HCT116 (cell line): Measurements from ENCODE around the gene DERL2. TPM values are rescaled to one million over a fixed set of nuclear protein-coding genes. Genes with fewer than 3 reads are reported as not detected.

Source experiments
- ATAC-seq: fragments of 200-7000 bp; cut with Tn5 transposase; 2 replicates; pipeline ENCODE4 v1.9.1; 2020; ENCODE audit warnings: mild to moderate bottlenecking, moderate library complexity
- BruUV-seq: library from RNA; stranded (reverse); fragments of 400-500 nt; replicated peaks from 2 replicates; lab custom pipeline; 2021; lab: Mats Ljungman, UMichigan
- CTCF ChIA-PET: fragments of 300-600 bp; sonication (Branson Sonifier 250); formaldehyde crosslinking; loops from one replicate; lab custom pipeline; 2021; ENCODE audit warnings: antibody characterized with exemption; lab: Charles Lee
- POLR2A ChIA-PET: fragments of 300-600, 350-600 bp; sonication (Branson Sonifier 250); formaldehyde crosslinking; loops from one replicate; lab custom pipeline; 2021; ENCODE audit warnings: antibody characterized with exemption; lab: Charles Lee
- RAD21 ChIA-PET, 2 experiments: fragments of 300-600 bp; sonication (Branson Sonifier 250); formaldehyde crosslinking; loops; one replicate each; lab custom pipeline; 2023; ENCODE audit warnings: low total read pairs in 2 of 2; ENCODE audit not compliant: uncharacterized antibody in 2 of 2, unreplicated experiment in 2 of 2, low non-redundant PET in 1 of 2; lab: Charles Lee
- DNase-seq: peaks from one replicate; pipeline ENCODE4 v3.0.0-alpha.2; 2010; ENCODE audit warnings: low read depth, low spot score
- H2AFZ ChIP-seq: fragments of 200-600 bp; shearing (Covaris generic), sonication (generic); 2 replicates; pipeline ENCODE4 v1.6.1; 2017; ENCODE audit warnings: low read depth, mixed run types, mixed read lengths, antibody characterized with exemption, low read length; ENCODE audit not compliant: poor library complexity, severe bottlenecking
- H3K27ac ChIP-seq: 2 replicates; pipeline ENCODE4 v1.5.1; 2012; ENCODE audit warnings: low read depth, low read length
- H3K27me3 ChIP-seq: fragments of 200-600 bp; sonication (generic); 2 replicates; pipeline ENCODE4 v1.6.1; 2016; ENCODE audit warnings: mixed run types, low read length, mixed read lengths; ENCODE audit not compliant: insufficient read depth
- H3K36me3 ChIP-seq, 2 experiments: fragments of 200-500 bp in 1 of 2; fragments of 200-600 bp in 1 of 2; sonication (Bioruptor generic) in 1 of 2; sonication (generic) in 1 of 2; 2 replicates each; pipeline versions ENCODE4 v1.5.1 to v1.6.1; 2014 to 2016; ENCODE audit warnings: low read length in 2 of 2, inconsistent platforms in 1 of 2, mixed read lengths in 1 of 2, mixed run types in 1 of 2; ENCODE audit not compliant: insufficient read depth in 2 of 2, control insufficient read depth in 1 of 2
- H3K4me1 ChIP-seq, 2 experiments: fragments of 200-600 bp in 1 of 2; sonication (generic) in 1 of 2; 2 replicates each; pipeline versions ENCODE4 v1.5.1 to v1.6.1; 2012 to 2017; ENCODE audit warnings: low read length in 2 of 2, inconsistent platforms in 1 of 2, mild to moderate bottlenecking in 1 of 2, mixed read lengths in 1 of 2, mixed run types in 1 of 2, moderate library complexity in 1 of 2; ENCODE audit not compliant: insufficient read depth in 2 of 2, control insufficient read depth in 1 of 2
- H3K4me2 ChIP-seq: fragments of 200-600 bp; sonication (generic); 2 replicates; pipeline ENCODE4 v1.6.1; 2017; ENCODE audit warnings: mixed run types, low read length, mixed read lengths
- H3K4me3 ChIP-seq, 2 experiments: fragments of 200-600 bp in 1 of 2; sonication (generic) in 1 of 2; replicated peaks in 1 of 2; 2 replicates each; pipeline ENCODE4 v1.5.1; 2011 to 2016; ENCODE audit warnings: low read length in 2 of 2, control low read depth in 1 of 2, low read depth in 1 of 2, mild to moderate bottlenecking in 1 of 2, mixed read lengths in 1 of 2, mixed run types in 1 of 2
- H3K79me2 ChIP-seq: fragments of 200-600 bp; sonication (generic); 2 replicates; pipeline ENCODE4 v1.6.1; 2017; ENCODE audit warnings: mild to moderate bottlenecking, mixed run types, low read length, moderate library complexity, mixed read lengths; ENCODE audit not compliant: insufficient read depth
- H3K9ac ChIP-seq: fragments of 200-600 bp; sonication (generic); 2 replicates; pipeline ENCODE4 v1.6.1; 2016; ENCODE audit warnings: low read length, mixed read lengths
- H3K9me2 ChIP-seq: fragments of 200-600 bp; sonication (generic), shearing (Covaris generic); 2 replicates; pipeline ENCODE4 v1.6.1; 2017; ENCODE audit warnings: mixed run types, mild to moderate bottlenecking, moderate library complexity; ENCODE audit not compliant: insufficient read depth
- H3K9me3 ChIP-seq, 2 experiments: fragments of 200-500 bp in 1 of 2; fragments of 200-600 bp in 1 of 2; sonication (Bioruptor generic) in 1 of 2; sonication (generic) in 1 of 2; 2 replicates each; pipeline ENCODE4 v1.6.1; 2014 to 2017; ENCODE audit warnings: low read length in 2 of 2, mixed read lengths in 2 of 2, inconsistent platforms in 1 of 2, low read depth in 1 of 2, mild to moderate bottlenecking in 1 of 2, mixed run types in 1 of 2, moderate library complexity in 1 of 2; ENCODE audit not compliant: control insufficient read depth in 1 of 2, insufficient read depth in 1 of 2
- H4K20me1 ChIP-seq: fragments of 200-600 bp; sonication (generic), shearing (Covaris generic); 2 replicates; pipeline ENCODE4 v1.6.1; 2017; ENCODE audit warnings: mixed run types, mild to moderate bottlenecking, moderate library complexity; ENCODE audit not compliant: insufficient read depth
- CBX3 ChIP-seq: IDR thresholded peaks from 2 replicates; pipeline ENCODE4 v1.6.1; 2012; ENCODE audit warnings: low read depth
- EZH2 ChIP-seq: fragments of 200-600 bp; sonication (generic); IDR thresholded peaks from 2 replicates; pipeline ENCODE4 v1.6.1; 2017; ENCODE audit warnings: antibody characterized with exemption, mixed run types
- POLR2A ChIP-seq: IDR thresholded peaks from 2 replicates; pipeline ENCODE4 v1.7.0; 2011; ENCODE audit warnings: borderline replicate concordance; ENCODE audit not compliant: insufficient read depth, insufficient read length; ENCODE audit errors: extremely low read depth
- POLR2AphosphoS5 ChIP-seq: IDR thresholded peaks from 2 replicates; pipeline ENCODE4 v1.6.1; 2011; ENCODE audit warnings: mild to moderate bottlenecking, low read depth, low read length, moderate library complexity
- RAD21 ChIP-seq: IDR thresholded peaks from 2 replicates; pipeline ENCODE4 v1.6.1; 2012; ENCODE audit warnings: low read depth, mild to moderate bottlenecking
- SIN3A ChIP-seq: IDR thresholded peaks from 2 replicates; pipeline ENCODE4 v1.6.1; 2012; ENCODE audit warnings: low read depth
- SP1 ChIP-seq: IDR thresholded peaks from 2 replicates; pipeline ENCODE4 v1.6.1; 2012; ENCODE audit warnings: low read depth
- SRF ChIP-seq: IDR thresholded peaks from 2 replicates; pipeline ENCODE4 v1.6.1; 2012; ENCODE audit warnings: low read depth
- YY1 ChIP-seq: IDR thresholded peaks from 2 replicates; pipeline ENCODE4 v1.6.1; 2011; ENCODE audit warnings: low read length, low read depth, moderate library complexity, mild to moderate bottlenecking; ENCODE audit not compliant: insufficient replicate concordance; ENCODE audit errors: extremely low read depth
- ZBTB33 ChIP-seq: IDR thresholded peaks from 2 replicates; pipeline ENCODE4 v1.6.1; 2011; ENCODE audit warnings: mild to moderate bottlenecking, low read length, moderate library complexity; ENCODE audit not compliant: insufficient replicate concordance; ENCODE audit errors: extremely low read depth
- ZNF274 ChIP-seq: fragments of 200-500 bp; sonication (Bioruptor generic); IDR thresholded peaks from 2 replicates; pipeline ENCODE4 v1.6.1; 2014; ENCODE audit warnings: mild to moderate bottlenecking, low read depth, low read length, inconsistent platforms
- intact Hi-C: fragments of 100-400 bp; cut with micrococcal nuclease; formaldehyde crosslinking; loops from 2 replicates; pipeline ENCODE4 v1.10.0; 2022
- total RNA-seq: library from RNA; stranded (reverse); gene quantifications from one replicate; pipeline ENCODE4 v1.2.1, GENCODE V29; 2021; ENCODE audit not compliant: unreplicated experiment
- TF ChIP-seq, protein P1 (sequence below): IDR thresholded peaks from 2 replicates; pipeline ENCODE4 v1.6.1; 2012; ENCODE audit warnings: low read depth

DERL2 gene
- total RNA-seq, 1 experiment from 2014 or later, result 45.6 TPM

GRCh38 chr17:5467416-5467815 lies 18.6 kb downstream of the DERL2 start:
- H3K4me1 ChIP-seq, result peaks cover 0 to 17% of the 10 kb centered on the region in 2 experiments; a peak in 2 of 4 replicates
- BruUV-seq, result no TSS peak
- intact Hi-C loops, result no loop called here
- H4K20me1 ChIP-seq, result peaks cover 11% of the 10 kb centered on the region; the same call in 1 of the 2 replicates
- no peaks in the 10 kb centered on the region for H3K9me2 ChIP-seq
- H3K4me2 ChIP-seq, result peak overlapping the region; percentile 82
- TF ChIP-seq SRF (no peak), ZNF274 (no peak), POLR2AphosphoS5 (no peak), EZH2 (no peak), YY1 (no peak), SP1 (no peak), POLR2A (no peak), ZBTB33 (no peak), RAD21 (no peak), SIN3A (no peak), CBX3 (no peak)
- TF ChIP-seq, protein P1, sequence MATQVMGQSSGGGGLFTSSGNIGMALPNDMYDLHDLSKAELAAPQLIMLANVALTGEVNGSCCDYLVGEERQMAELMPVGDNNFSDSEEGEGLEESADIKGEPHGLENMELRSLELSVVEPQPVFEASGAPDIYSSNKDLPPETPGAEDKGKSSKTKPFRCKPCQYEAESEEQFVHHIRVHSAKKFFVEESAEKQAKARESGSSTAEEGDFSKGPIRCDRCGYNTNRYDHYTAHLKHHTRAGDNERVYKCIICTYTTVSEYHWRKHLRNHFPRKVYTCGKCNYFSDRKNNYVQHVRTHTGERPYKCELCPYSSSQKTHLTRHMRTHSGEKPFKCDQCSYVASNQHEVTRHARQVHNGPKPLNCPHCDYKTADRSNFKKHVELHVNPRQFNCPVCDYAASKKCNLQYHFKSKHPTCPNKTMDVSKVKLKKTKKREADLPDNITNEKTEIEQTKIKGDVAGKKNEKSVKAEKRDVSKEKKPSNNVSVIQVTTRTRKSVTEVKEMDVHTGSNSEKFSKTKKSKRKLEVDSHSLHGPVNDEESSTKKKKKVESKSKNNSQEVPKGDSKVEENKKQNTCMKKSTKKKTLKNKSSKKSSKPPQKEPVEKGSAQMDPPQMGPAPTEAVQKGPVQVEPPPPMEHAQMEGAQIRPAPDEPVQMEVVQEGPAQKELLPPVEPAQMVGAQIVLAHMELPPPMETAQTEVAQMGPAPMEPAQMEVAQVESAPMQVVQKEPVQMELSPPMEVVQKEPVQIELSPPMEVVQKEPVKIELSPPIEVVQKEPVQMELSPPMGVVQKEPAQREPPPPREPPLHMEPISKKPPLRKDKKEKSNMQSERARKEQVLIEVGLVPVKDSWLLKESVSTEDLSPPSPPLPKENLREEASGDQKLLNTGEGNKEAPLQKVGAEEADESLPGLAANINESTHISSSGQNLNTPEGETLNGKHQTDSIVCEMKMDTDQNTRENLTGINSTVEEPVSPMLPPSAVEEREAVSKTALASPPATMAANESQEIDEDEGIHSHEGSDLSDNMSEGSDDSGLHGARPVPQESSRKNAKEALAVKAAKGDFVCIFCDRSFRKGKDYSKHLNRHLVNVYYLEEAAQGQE, result no peak
- TF ChIP-seq, all 23 proteins: peak for 0
- no peak for ATAC-seq
- POLR2A ChIA-PET, result no interaction called here
- Histone ChIP-seq H3K27me3 (no peaks in the 10 kb centered on the region), H3K27ac (no peak overlapping the region; the same call in 1 of the 2 replicates), H3K4me3 (peak overlapping the region; percentile 92 to 94), H3K79me2 (peaks cover 63% of the 10 kb centered on the region), H2AFZ (no peak overlapping the region), H3K36me3 (peaks cover 0 to 1% of the 10 kb centered on the region in 2 experiments; a peak in 2 of 4 replicates), H3K9ac (peak overlapping the region; percentile 91), H3K9me3 (no peaks in the 10 kb centered on the region)
- RAD21 ChIA-PET, result no interaction called here
- no peak for DNase-seq
- CTCF ChIA-PET, result interaction anchor here (1.4 kb wide), 1 partner anchor 28 kb away, joined by 4 read pairs; the partner anchor contains the start of gene C1QBP
